ENCODE results near the gene CALML3.
"Not testable (repeated sequence)": the region's sequence is repeated elsewhere in the genome, so short reads cannot be mapped to it uniquely, and the experiment has no call there.

CALML3 gene

DNA sequence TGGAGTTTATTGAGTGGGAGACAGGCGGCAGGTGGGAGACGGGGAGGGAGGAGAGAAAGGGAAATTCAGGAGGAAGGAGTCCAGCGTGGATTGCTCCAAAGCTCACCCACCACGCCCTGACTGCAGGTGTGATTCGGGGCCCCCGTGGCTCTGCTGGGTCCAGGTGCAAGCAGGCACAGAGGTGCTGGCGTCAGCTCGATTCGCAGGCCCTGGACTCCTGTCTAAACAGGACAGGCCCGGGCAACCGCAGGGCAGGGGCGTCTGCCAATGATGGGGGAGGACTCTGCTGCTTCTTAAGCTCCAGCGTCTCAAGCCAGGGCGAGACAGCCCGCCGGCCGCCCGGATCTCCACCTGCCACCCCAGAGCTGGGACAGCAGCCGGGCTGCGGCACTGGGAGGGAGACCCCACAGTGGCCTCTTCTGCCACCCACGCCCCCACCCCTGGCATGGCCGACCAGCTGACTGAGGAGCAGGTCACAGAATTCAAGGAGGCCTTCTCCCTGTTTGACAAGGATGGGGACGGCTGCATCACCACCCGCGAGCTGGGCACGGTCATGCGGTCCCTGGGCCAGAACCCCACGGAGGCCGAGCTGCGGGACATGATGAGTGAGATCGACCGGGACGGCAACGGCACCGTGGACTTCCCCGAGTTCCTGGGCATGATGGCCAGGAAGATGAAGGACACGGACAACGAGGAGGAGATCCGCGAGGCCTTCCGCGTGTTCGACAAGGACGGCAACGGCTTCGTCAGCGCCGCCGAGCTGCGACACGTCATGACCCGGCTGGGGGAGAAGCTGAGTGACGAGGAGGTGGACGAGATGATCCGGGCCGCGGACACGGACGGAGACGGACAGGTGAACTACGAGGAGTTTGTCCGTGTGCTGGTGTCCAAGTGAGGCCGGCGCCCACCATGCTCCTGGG is at the start of gene CALML3:
CALML3 (plus strand) TSS at position 321 of the 920 bp plus-strand sequence; CDS start at position 446, 125 bp downstream.
- no peak for DNase-seq (ENCODE audit: low spot score)

DNA sequence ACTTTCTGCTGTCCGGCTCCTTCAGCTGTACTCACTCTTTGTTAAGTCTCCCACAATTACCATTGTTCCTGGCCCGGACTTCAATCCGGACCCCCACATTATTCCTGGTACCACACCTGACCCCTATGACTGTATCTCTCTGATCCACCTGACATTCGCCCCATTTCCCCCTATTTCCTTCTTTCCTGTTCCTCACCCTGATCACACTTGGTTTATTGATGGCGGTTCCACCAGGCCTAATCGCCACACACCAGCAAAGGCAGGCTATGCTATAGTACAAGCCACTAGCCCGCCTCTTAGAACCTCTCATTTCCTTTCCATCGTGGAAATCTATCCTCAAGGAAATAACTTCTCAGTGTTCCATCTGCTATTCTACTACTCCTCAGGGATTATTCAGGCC is 49.7 kb upstream of the CALML3 start:
- DNase-seq (ENCODE audit: low spot score) = not testable (repeated sequence)

DNA sequence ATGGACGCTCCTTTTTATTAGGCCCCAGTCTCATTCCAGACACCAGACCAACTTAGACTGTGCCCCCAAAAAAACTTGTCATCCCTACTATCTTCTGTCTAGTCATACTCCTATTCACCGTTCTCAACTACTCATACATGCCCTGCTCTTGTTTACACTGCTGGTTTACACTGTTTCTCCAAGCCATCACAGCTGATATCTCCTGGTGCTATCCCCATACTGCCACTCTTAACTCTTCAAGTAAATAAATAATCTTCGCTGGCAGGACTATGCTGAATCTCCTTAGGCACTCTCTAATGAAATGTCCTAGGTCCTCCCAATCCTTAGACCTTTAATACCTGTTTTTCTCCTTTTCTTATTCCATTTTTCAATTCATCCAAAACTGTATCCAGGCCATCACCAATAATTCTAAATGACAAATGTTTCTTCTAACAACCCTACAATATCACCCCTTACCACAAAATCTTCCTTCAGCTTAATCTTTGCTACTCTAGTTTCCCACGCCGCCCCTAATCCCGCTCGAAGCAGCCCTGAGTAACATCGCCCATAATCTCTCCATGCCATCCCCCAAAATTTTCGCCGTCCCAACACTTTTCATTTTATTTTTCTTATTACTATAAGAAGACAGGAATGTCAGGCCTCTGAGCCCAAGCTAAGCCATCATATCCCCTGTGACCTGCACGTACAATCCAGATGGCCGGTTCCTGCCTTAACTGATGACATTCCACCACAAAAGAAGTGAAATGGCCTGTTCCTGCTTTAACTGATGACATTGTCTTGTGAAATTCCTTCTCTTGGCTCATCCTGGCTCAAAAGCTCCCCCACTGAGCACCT is 48.6 kb upstream of the CALML3 start:
- DNase-seq (ENCODE audit: low spot score) = not testable (repeated sequence)

DNA sequence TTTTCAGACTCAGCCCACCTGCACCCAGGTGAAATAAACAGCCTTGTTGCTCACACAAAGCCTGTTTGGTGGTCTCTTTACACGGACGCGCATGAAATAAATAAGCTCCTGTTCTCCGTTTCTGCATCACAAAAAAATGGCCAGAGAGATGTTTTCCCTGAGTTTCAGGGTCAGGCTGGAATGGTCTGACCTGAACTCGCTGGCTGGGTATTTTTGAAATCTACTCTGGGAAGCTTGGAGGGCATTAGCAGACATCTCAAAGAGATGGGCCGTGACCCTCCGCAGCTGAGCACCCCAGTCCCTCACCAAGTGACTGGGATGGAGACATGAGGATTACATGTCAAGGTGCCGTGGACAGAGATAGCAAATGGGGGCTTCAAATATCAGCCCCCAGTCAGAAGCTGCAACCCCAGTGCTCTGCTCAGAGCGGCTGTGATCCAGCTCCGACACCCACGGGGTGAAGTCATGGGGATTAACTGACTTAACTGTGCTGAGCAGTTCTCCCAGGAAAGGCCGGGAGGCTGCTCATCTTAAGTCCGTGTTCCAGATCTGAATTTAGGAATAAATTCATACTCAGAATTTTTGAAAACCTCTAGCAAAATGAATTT is 47.7 kb upstream of the CALML3 start:
- no peak for DNase-seq (ENCODE audit: low spot score)

DNA sequence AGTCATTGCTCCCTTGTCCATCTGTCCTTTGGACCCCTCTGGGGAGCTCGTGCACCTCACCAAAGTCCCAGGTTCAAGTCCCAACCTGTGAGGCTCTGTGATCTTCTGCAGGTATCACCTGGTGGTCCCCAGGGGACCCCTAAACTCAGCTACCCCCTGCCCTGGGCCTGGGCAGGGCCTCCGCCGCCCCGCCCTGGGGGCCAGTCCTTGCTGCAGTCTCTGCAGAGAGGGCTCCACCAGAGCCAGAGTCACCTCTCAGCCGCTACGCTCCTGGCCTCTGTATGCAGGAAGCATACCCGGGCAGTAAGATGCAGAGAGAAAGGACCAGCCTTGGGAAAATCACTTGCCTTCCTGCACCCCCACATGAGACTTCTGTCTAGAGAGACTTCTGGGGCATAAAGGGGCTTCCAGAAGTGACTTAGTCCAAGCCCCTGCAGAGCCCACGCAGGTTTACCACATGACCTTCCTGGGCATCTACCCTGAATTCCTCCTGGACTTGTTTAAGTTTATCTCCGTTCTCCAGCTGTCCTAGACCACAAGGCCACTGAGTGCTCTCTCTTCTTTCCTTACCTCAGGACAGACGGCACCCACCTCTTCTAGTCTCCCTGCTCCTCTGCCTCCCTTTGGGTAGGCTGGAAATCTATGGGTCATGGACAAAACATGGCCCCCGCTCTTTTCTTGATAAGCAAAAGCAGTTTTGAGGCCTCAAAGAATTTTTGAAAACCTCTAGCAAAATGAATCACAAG is 46.6 kb upstream of the CALML3 start:
- DNase-seq (ENCODE audit: low spot score) = no peak

DNA sequence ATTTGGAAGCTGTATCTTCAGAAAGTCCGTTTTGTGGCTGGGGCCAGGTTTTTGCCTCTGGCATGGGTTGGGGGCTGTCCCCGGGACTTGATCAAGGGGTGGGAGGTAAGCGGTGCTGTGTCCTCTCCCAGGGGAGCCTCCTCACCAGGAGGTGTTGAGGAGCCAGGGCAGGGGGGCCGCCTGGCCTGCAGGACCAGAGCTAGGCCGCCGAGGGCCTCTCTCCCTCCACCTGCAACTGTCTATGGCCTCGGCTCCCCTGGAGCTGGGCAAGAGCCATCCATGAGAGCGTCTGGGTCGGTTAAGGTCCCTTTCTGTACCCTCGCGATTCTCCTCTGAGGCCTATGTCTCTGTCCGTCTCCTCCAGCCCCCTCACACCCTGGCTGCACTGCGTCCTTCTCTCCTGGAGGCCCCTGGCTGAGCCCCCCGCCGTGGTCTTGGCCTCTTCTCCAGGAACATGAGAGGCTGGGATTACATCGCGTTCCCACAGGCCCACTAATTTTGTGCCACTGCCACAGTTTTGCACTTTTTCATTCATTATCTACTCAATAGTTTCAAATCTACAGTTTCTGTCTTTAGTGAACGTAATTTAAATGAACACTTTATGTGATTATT is 46.0 kb upstream of the CALML3 start:
- no peak for DNase-seq (ENCODE audit: low spot score)

DNA sequence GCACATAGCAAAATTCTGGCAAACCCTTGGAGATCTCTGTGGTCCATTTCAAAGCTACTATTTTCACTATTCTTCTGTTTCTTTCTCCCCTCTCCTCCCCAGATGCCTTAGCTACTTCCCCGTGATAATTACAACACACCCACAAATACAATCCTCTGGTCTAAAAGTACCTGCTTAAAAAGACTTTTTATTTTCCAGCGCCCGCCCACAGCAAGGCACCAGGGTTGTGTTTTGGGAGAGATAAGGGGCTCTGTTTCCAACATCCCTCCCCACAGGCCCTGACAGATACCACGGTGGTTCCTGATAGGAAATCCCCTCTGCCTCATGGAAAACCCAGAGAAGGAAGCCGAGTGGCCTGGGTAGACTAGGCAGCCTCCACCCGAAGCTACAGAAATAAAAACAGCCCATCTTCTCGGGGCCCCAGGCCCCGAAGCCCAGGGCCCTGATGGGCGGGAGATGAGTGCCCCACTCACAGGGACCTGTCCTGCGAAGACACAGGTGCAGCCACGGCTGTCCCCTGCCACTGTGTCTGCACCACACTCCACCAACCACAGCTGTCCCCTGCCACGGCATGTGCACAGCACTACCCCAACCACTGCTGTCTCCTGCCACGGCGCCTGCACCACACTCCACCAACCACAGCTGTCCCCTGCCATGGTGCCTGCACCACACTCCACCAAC is 45.1 kb upstream of the CALML3 start:
- DNase-seq (ENCODE audit: low spot score) = no peak

DNA sequence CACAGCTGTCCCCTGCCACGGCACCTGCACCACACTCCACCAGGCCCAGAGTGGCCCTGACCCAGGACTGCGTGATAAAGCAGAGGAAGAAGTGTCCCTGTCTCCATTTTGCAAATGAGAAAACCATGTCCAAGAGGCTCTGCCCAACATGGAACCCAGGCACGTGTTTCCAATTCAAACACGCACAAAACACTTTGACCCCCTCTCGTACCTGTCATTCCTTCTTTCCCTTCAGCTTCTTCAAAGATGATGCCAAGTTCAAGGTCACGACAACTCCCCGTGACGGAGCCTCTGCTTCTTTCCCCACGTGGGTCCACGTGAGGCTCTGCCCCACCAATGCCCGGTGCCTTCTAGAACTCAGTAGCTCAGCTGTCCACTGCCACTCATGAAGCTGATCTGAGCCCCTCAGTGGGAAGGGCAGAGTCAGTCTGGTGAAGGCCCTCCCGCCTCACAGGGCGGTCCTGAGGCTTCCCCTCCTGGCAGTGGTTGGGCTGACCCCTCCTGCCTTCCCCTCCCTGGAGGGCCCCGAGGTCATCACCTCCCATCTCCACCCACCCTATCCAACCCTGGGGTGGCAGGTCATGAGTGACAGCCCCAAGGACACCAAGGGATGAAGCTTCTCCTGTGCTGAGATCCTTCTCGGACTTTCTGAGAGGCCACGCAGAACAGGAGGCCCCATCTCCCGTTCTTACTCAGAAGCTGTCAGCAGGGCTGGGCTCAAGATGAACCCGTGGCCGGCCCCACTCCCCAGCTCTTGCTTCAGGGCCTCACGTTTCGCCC is 44.4 kb upstream of the CALML3 start:
- DNase-seq (ENCODE audit: low spot score) = no peak

DNA sequence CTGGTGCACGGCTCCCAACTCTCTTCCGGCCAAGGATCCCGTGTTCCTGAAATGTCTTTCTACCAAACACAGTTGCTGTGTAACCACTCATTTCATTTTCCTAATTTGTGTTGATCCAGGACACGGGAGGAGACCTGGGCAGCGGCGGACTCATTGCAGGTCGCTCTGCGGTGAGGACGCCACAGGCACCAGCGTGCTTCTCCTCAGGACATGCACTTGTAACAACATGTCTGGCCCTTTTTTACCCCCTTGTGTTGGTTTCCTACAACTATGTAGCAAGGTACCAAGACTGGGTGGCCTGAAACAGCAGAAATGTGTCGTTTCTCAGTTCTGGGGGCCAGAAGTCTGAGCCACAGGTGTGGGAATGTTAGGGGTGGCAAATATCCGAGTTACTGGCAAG is 43.6 kb upstream of the CALML3 start:
- DNase-seq (ENCODE audit: low spot score) = no peak

DNA sequence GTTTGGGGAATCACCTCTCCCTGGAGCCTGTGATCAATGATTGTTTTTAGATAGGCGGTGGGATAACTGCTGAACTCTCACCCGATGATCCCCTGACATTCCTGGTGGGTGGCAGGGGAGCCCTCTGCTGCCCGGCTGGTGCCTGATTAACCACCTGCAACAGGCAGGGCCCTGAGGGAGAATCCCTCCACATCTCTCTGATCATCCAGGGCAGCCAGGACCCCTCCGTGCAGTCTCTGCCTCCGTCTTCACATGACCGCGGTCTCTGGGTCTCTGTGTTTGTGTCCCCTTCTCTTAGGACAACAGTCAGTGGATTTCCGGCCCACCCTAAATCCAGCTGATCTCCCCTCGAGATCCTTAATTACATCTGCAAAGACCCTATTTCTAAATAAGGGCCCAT is 42.7 kb upstream of the CALML3 start:
- no peak for DNase-seq (ENCODE audit: low spot score)

DNA sequence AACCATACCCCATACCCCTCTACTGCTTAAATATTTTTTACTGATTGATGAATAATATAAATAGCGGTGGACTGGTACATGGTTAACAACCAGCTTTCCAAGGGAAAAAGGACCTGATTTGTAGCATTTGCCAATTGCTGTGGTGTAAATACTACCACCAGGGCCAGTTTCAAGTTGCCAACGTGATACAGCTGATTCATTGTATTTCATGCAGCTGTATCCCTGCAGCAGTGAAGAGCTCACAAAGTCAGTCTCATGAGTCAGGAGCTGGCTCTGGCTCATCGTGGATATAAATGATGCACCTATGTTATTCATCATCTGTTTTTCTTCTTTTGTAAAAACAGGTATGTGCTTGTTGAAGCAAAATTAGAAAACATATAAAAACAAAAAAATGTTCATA is 40.6 kb upstream of the CALML3 start:
- no peak for DNase-seq (ENCODE audit: low spot score)

DNA sequence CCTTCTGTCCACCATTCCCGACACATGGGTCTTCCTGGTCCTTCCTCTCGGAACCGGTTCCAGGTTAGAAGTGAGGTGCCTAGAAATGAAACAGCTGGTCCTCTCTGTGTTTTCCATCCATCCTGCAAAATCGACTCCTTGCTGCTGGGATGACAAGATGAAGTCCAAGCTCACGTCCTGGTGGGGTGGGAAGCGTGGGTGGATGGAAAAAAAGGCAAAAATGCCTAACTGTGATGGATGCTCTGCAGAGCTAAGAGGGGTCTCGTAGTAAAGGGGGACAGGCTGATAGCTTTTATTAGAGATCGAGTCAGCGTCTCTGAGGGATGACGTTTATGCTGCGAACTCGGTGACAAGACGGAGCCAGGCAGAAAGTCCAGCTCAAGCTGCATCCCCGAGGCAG is 39.5 kb upstream of the CALML3 start:
- DNase-seq (ENCODE audit: low spot score) = no peak

DNA sequence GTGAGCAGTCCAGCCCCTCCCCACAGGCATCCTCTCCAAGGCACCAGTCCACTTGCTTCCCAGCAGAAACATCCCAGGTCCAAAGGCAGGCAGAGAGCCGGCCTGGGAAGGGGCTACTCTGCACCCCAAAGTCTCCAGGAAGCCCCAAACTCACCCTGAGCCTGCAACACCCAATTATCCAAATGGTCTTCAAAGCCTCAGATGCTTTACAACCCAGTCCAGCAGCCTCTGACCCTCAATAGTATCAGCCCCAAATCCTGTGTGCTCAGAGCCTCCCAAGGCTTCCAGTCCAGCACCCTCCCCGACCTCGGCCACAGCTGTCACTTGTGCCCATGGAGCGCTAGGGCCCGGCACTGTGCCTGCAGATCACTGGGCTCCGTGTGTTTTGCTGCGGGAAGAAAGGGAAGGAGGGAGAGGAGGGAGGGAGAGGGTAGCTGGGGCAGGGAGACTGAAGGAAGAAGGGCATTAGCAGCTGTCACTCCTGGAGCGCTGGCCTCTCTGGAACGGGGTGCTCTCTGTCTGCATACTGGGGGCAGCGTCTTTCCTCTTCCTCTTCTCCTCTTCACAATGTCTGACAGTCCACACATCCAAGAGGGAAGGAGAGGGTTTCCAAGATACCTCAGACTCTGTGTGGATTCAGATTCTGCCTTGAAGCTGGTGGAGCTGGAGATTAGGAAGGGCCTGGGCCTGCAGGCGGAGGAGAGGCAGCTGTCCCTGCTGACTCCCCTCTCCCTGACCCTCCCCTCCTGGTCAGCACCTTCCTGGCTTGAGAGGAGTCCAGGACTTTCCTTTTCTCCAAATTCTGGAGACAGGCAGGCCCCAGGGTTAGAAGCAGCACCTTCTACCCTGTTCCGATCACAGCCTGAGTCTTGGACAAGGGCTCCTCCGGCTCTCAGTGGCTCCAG is 38.6 kb upstream of the CALML3 start:
- DNase-seq (ENCODE audit: low spot score) = no peak

DNA sequence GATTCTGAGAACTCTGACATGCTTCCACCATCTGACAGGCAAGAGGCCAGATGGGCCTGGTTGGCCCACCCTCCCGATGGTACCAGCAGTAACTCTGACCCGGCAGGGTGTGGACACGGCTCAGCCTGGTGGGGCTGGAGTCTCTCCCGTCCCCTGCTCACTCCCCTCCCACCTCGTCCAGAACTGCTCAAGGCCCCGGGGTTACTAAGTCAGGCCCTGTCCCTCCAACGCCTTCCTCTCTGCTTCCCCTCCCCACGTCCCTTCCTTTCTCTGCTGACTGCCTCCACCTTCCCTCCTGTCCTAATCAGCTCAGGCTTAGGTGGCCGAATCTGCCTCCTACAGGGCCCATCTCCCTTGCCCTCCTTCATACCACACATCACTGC is 37.9 kb upstream of the CALML3 start:
- DNase-seq (ENCODE audit: low spot score) = no peak

DNA sequence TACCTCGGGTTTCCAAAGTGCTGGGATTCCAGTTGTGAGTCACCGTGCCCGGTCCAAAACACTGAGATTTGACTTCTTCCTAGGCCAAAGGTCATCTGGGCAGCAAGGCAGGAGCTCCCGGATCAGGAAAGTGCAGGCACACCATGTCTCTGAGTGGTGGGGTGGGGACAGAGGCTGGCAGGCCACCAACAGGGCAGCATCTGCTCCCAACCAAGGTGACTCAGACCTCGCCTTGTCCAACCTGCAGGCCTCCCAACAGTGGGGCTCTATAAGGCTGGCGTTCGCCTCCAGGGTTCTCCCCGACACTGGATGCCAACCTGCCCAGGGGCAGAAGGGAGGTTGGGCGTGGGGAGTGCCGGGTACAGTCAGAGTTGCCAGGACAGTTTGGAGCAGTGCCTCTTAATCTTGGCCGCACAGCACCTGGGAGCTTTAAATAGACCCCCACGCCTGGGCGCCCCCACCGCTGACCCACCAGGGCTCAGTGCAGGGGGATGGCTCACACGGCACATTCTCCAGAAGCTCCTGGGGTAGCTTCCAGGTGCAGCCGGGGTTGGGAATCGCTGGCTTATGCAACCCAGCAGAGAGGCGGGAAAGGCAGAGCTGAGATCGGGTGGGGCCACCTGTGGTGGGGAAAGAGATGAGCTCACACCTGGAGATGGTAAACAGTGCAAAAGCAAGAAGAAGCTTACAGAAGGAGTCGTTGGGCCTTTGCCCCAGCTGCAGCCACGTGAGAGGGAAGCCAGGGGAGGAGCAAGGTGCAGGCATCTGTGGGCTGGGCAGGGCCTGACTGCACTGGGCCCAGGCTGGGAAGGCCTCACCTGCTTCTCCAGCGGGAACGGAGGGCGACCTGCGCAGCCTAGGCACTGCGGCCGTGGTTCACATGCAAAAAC is 36.2 kb upstream of the CALML3 start:
- DNase-seq (ENCODE audit: low spot score) = no peak

DNA sequence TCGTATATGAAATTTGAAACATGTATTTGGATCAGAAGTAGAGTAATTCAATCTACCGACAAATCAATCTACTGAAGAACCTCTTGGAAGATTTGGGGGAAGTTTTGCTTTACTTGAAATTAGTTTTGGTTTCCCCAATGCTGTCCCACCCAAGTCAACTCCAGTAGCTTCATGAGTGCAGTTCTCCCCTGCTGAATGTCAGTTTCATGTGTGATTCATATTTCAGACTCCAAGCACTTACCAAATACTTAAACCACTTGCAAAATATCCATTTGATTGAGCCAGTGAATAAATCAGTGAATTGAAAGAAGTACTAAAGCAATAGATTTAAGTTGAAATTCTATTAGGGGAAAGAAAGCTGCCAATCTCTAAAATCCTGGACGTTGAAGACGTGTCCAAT is 34.7 kb upstream of the CALML3 start:
- DNase-seq (ENCODE audit: low spot score) = no peak

DNA sequence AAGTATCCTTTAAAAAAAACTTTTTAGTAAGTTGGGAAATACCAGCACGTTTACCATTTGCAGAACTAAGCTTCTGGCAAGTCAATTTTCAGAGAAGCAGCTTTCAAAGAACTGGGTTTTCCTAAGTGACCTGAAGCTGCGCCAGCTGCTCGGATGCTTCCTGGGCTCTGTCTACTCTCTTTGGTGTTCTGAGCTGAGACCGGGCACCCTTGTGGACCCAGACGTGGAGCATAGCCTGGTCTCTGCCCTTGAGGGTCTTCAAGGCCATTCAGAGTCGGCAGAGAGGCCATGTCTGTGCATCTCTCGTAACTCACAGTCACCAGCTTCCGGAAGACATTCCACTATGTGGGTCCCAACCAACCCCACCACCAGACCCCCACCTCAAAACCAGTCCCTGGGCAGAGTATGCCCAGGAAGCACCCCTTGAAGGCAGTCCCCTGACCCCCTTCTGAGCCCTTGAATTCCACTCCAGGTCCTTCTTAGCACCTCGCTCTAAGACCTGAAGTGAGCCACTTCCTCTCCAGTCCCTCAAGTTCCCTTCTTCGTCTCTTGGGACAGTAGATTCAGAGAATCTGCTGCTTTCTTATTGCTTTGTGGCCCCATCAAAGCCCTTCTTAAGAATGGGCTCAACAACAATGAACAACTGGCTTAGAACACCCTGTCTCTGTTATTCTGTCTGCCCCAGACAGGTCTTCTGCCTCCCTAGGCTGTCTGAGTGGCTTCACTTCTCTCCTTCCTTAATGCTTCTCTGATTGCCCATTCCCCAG is 33.9 kb upstream of the CALML3 start:
- DNase-seq (ENCODE audit: low spot score) = no peak

All from putamen (tissue), 1 donor.